Heart right ventricle (tissue), 16 donors: Measurements from ENCODE around the gene TRIM58. TPM values are rescaled to one million over a fixed set of nuclear protein-coding genes. Genes with fewer than 3 reads are reported as not detected.

ENCODE experiments used
- ATAC-seq, 8 donors: fragments of 200-7000 bp; cut with Tn5 transposase; one replicate each; pipeline ENCODE4 v1.9.1; 2020; ENCODE audit warnings: mild to moderate bottlenecking in 8 of 8, moderate library complexity in 8 of 8, moderate number of reproducible peaks in 1 of 8
- DNase-seq, 2 donors: peaks; one replicate each; pipeline ENCODE4 v3.0.0-alpha.2; 2020
- H3K27ac ChIP-seq, 10 donors: fragments of 200-600 bp; sonication (generic) in 2 of 10; one replicate each; pipeline versions ENCODE4 v1.5.0 to v1.8.0; 2020 to 2022; ENCODE audit warnings: mild to moderate bottlenecking in 3 of 10
- H3K27me3 ChIP-seq, 7 donors: fragments of 200-600 bp; one replicate each; pipeline ENCODE4 v1.8.0; 2021 to 2022; ENCODE audit warnings: mild to moderate bottlenecking in 2 of 7
- H3K36me3 ChIP-seq, 9 donors: fragments of 200-600 bp; sonication (generic) in 1 of 9; one replicate each; pipeline versions ENCODE4 v1.5.0 to v1.8.0; 2020 to 2022; ENCODE audit warnings: mild to moderate bottlenecking in 2 of 9
- H3K4me1 ChIP-seq, 9 donors: fragments of 200-600 bp; sonication (generic) in 1 of 9; one replicate each; pipeline versions ENCODE4 v1.5.0 to v1.8.0; 2020 to 2022; ENCODE audit warnings: mild to moderate bottlenecking in 4 of 9
- H3K4me3 ChIP-seq, 10 donors: fragments of 200-600 bp; sonication (generic) in 2 of 10; one replicate each; pipeline versions ENCODE4 v1.5.0 to v1.8.0; 2020 to 2022; ENCODE audit warnings: mild to moderate bottlenecking in 7 of 10, moderate library complexity in 2 of 10
- H3K9me3 ChIP-seq, 11 donors: fragments of 200-600 bp in 10 of 11; sonication (generic) in 2 of 11; one replicate each; pipeline versions ENCODE4 v1.5.0 to v1.8.0; 2013 to 2022; ENCODE audit warnings: mild to moderate bottlenecking in 2 of 11, control low read depth in 1 of 11, moderate library complexity in 1 of 11
- CTCF ChIP-seq, 9 donors: fragments of 200-600 bp; sonication (generic) in 2 of 9; IDR thresholded peaks; one replicate each; pipeline versions ENCODE4 v1.5.0 to v1.8.0; 2021 to 2022; ENCODE audit warnings: antibody characterized with exemption in 9 of 9, mild to moderate bottlenecking in 5 of 9, moderate library complexity in 1 of 9
- WGBS, 2 donors: extraction: QIAGEN DNeasy Blood & Tissue Kit; methylation state at CpG; one replicate each; pipeline ENCODE4 v1.1.7; 2013; ENCODE audit warnings: inconsistent platforms in 1 of 2; 5-methylcytosine and 5-hydroxymethylcytosine counted together
- intact Hi-C, 10 donors: fragments of 100-400 bp; cut with DNase I; formaldehyde crosslinking; loops; one replicate each; pipeline versions ENCODE4 v1.11.1 to v1.14.2; 2022
- polyA plus RNA-seq, 2 donors: library from polyadenylated mRNA; stranded (reverse); fragments of 200-250 nt; gene quantifications; one replicate each; pipeline ENCODE4 v1.2.3, GENCODE V29; 2013
- total RNA-seq, 10 donors: library from RNA; stranded (reverse); fragmentation: NEBNext Ultra II Directional in 3 of 10; extraction: Animal tissue kit (Norgen Biotek cat#: 25700) in 3 of 10; gene quantifications; one replicate each; pipeline versions ENCODE4 v1.2.1 to v1.2.4, GENCODE V29; 2021 to 2023
- donor health status: Arrhythmogenic right ventricular cardiomyopathy.
- donor health status: ischemic (EF 13 %, LVEDD 7.1; RV severe dilation, severe dysfunction).
- donor health status: healthy with polysubstance abuse.
- donor health status: DM: no; HTN: yes; CAD: no.
- donor health status: DM: no; HTN: no; CAD: no.
- donor health status: ischemic (EF 25% LVEDD 6.9; RV normal size, moderate dysfunction).
- donor health status: ischemic (EF 25% LVEDD 5.7; RV mildly dilated, moderate dysfunction).
- donor health status: healthy.
- donor health status: DM: yes; HTN: yes; CAD: no.
- donor health status: Ischemic cardiomyopathy.
- donor health status: ischemic (EF 35%, LVEDD 5.7; RV mildly dilated, moderate dysfunction).
- donor health status: nonischemic (EF 11% LVEDD 7.7; RV severe dilation, severe dysfunction).
- donor health status: DM: yes; HTN: yes; CAD: no.
- donor health status: PGD.
- donor health status: ischemic (EF 29% LVEDD 5.4; RV normal size, mild dysfunction).
- donor health status: nonischemic (EF 23%, LVEDD 6.1; RV moderate dilation, normal function).

Gene TRIM58
- total and polyA plus RNA-seq, 12 donors, result 0.06 to 0.85 (median 0.33) TPM; not detected in 2

GRCh38 chr1:247841796-247842195, 15.2 kb upstream of the TRIM58 start, which contains the start of gene OR11L1:
Gene OR11L1, minus strand, starts transcription at chr1:247841896. Its CDS starts 0 bp downstream, at chr1:247841896.
- no peak for ATAC-seq

DNA sequence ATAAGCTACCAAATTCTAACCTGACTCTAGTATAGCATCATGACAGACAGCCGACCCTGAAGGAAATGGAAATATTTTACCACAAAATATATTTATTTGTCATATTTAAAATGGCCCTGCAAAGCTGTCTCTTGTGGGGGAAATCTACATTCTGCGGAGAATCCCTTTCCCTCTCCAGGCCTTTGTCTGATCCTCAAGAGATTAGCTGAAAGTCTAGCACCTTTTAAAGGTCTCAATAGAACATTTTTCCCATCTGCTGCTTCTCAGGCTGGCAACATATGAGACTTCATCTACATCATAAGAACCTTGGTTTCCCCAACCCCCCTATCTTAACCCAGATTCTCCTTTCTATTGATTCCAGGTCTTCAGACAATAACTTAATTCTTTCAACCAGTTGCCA, 13.6 kb upstream of the TRIM58 start:
- TF ChIP-seq CTCF (IDR thresholded peaks at IDR 0.05), result no peak
- WGBS, 2 donors, result 81 to 82% methylated on average over 2 of the region's 2 CpGs
- no peak for ATAC-seq

More at GRCh38 chr1:247841796-247842195, 15.2 kb upstream of the TRIM58 start, which contains the start of gene OR11L1:
- intact Hi-C loops, result no loop called here
- TF ChIP-seq CTCF (IDR thresholded peaks at IDR 0.05), result no peak
- Histone ChIP-seq H3K36me3 (no peaks in the 10 kb centered on the region), H3K27ac (no peak within 1 kb of the TSS), H3K9me3 (no peaks in the 10 kb centered on the region), H3K4me3 (no peak within 1 kb of the TSS), H3K27me3 (no peaks in the 10 kb centered on the region), H3K4me1 (no peaks in the 10 kb centered on the region)
- DNase-seq, result no peak
- WGBS, 2 donors, result 84 to 86% methylated on average over 2 of the region's 2 CpGs

DNA sequence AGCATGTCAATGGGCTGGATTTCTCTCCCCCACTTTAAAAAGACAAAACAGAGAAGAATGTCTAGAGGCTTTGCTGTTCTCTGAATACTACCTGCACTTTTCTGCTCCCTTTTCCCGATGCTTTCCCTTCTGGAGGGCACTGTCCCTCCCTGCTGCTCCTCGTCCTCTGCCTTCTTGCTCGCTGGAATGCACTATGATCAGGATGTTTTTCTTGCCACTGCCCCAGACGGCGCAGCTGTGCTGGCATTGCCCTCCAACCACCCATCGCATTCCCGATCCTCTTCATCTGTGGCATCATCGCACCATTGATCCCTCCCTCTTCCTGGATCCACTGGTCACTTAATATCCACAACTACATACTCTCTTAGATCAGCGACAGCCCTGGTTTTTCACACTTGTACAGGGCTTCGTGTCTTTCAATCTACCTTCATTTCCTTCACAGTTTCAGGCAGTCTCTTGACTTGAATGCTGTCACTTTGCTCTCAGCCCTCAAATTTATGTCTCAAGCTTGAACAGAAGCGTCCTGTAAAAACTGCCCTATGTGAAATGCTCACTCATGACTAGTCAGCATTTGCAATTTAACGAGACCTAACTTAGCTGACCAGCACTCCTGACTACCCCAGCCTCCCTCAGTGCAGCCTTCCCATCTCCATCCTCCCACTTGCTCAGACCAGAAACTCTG, 11.8 kb upstream of the TRIM58 start:
- Histone ChIP-seq H3K9me3 (no peaks in the 10 kb centered on the region), H3K27me3 (no peaks in the 10 kb centered on the region), H3K4me1 (no peaks in the 10 kb centered on the region), H3K4me3 (no peak overlapping the region), H3K36me3 (no peaks in the 10 kb centered on the region), H3K27ac (no peak overlapping the region)
- intact Hi-C loops, result no loop called here
- no peak for DNase-seq
- no peak for TF ChIP-seq CTCF (IDR thresholded peaks at IDR 0.05)
- no peak for ATAC-seq
- 64 to 66% methylated on average over 12 of the region's 12 CpGs for WGBS, 2 donors

More for the DNA sequence above, 13.6 kb upstream of the TRIM58 start:
- Histone ChIP-seq H3K9me3 (no peaks in the 10 kb centered on the region), H3K36me3 (no peaks in the 10 kb centered on the region), H3K27ac (no peak overlapping the region), H3K27me3 (no peaks in the 10 kb centered on the region), H3K4me3 (no peak overlapping the region), H3K4me1 (no peaks in the 10 kb centered on the region)
- intact Hi-C loops, result no loop called here
- DNase-seq, result no peak

DNA sequence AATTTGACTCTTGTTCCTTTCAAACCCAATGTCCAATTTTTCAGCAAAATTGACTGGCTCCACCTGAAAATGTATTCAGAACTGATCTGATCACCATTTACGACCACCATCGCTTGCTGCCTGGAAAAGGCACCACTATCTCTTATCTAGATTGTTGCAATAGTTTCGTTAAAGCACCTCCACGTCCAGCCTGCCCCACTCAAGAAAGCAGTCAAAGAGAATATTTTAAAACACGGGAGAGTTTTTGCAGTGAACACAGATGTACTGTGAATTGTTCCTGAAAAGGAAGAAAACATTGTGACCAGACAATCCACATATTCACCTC, 11.3 kb upstream of the TRIM58 start:
- no peaks in the 10 kb centered on the region for H3K9me3 ChIP-seq
- 56 to 62% methylated on average over 5 of the region's 5 CpGs for WGBS, 2 donors
- H3K27ac ChIP-seq, result no peak overlapping the region
- no peaks in the 10 kb centered on the region for H3K4me1 ChIP-seq
- H3K36me3 ChIP-seq, result no peaks in the 10 kb centered on the region
- intact Hi-C loops, result no loop called here
- no peak for DNase-seq
- ATAC-seq, result no peak
- no peaks in the 10 kb centered on the region for H3K27me3 ChIP-seq
- no peak for TF ChIP-seq CTCF (IDR thresholded peaks at IDR 0.05)
- no peak overlapping the region for H3K4me3 ChIP-seq
